HCT116 (cell line): Measurements from ENCODE around the gene RASGRF2. TPM values are rescaled to one million over a fixed set of nuclear protein-coding genes. Genes with fewer than 3 reads are reported as not detected.

Experiments
- ATAC-seq: fragments of 200-7000 bp; cut with Tn5 transposase; 2 replicates; pipeline ENCODE4 v1.9.1; 2020; ENCODE audit warnings: mild to moderate bottlenecking, moderate library complexity
- BruUV-seq: library from RNA; stranded (reverse); fragments of 400-500 nt; replicated peaks from 2 replicates; lab custom pipeline; 2021; lab: Mats Ljungman, UMichigan
- CTCF ChIA-PET: fragments of 300-600 bp; sonication (Branson Sonifier 250); formaldehyde crosslinking; loops from one replicate; lab custom pipeline; 2021; ENCODE audit warnings: antibody characterized with exemption; lab: Charles Lee
- POLR2A ChIA-PET: fragments of 300-600, 350-600 bp; sonication (Branson Sonifier 250); formaldehyde crosslinking; loops from one replicate; lab custom pipeline; 2021; ENCODE audit warnings: antibody characterized with exemption; lab: Charles Lee
- RAD21 ChIA-PET, 2 experiments: fragments of 300-600 bp; sonication (Branson Sonifier 250); formaldehyde crosslinking; loops; one replicate each; lab custom pipeline; 2023; ENCODE audit warnings: low total read pairs in 2 of 2; ENCODE audit not compliant: uncharacterized antibody in 2 of 2, unreplicated experiment in 2 of 2, low non-redundant PET in 1 of 2; lab: Charles Lee
- DNase-seq: peaks from one replicate; pipeline ENCODE4 v3.0.0-alpha.2; 2010; ENCODE audit warnings: low read depth, low spot score
- H2AFZ ChIP-seq: fragments of 200-600 bp; shearing (Covaris generic), sonication (generic); 2 replicates; pipeline ENCODE4 v1.6.1; 2017; ENCODE audit warnings: low read depth, mixed run types, mixed read lengths, antibody characterized with exemption, low read length; ENCODE audit not compliant: poor library complexity, severe bottlenecking
- H3K27ac ChIP-seq: 2 replicates; pipeline ENCODE4 v1.5.1; 2012; ENCODE audit warnings: low read depth, low read length
- H3K27me3 ChIP-seq: fragments of 200-600 bp; sonication (generic); 2 replicates; pipeline ENCODE4 v1.6.1; 2016; ENCODE audit warnings: mixed run types, low read length, mixed read lengths; ENCODE audit not compliant: insufficient read depth
- H3K36me3 ChIP-seq, 2 experiments: fragments of 200-500 bp in 1 of 2; fragments of 200-600 bp in 1 of 2; sonication (Bioruptor generic) in 1 of 2; sonication (generic) in 1 of 2; 2 replicates each; pipeline versions ENCODE4 v1.5.1 to v1.6.1; 2014 to 2016; ENCODE audit warnings: low read length in 2 of 2, inconsistent platforms in 1 of 2, mixed read lengths in 1 of 2, mixed run types in 1 of 2; ENCODE audit not compliant: insufficient read depth in 2 of 2, control insufficient read depth in 1 of 2
- H3K4me1 ChIP-seq, 2 experiments: fragments of 200-600 bp in 1 of 2; sonication (generic) in 1 of 2; 2 replicates each; pipeline versions ENCODE4 v1.5.1 to v1.6.1; 2012 to 2017; ENCODE audit warnings: low read length in 2 of 2, inconsistent platforms in 1 of 2, mild to moderate bottlenecking in 1 of 2, mixed read lengths in 1 of 2, mixed run types in 1 of 2, moderate library complexity in 1 of 2; ENCODE audit not compliant: insufficient read depth in 2 of 2, control insufficient read depth in 1 of 2
- H3K4me2 ChIP-seq: fragments of 200-600 bp; sonication (generic); 2 replicates; pipeline ENCODE4 v1.6.1; 2017; ENCODE audit warnings: mixed run types, low read length, mixed read lengths
- H3K4me3 ChIP-seq, 2 experiments: fragments of 200-600 bp in 1 of 2; sonication (generic) in 1 of 2; replicated peaks in 1 of 2; 2 replicates each; pipeline ENCODE4 v1.5.1; 2011 to 2016; ENCODE audit warnings: low read length in 2 of 2, control low read depth in 1 of 2, low read depth in 1 of 2, mild to moderate bottlenecking in 1 of 2, mixed read lengths in 1 of 2, mixed run types in 1 of 2
- H3K79me2 ChIP-seq: fragments of 200-600 bp; sonication (generic); 2 replicates; pipeline ENCODE4 v1.6.1; 2017; ENCODE audit warnings: mild to moderate bottlenecking, mixed run types, low read length, moderate library complexity, mixed read lengths; ENCODE audit not compliant: insufficient read depth
- H3K9ac ChIP-seq: fragments of 200-600 bp; sonication (generic); 2 replicates; pipeline ENCODE4 v1.6.1; 2016; ENCODE audit warnings: low read length, mixed read lengths
- H3K9me2 ChIP-seq: fragments of 200-600 bp; sonication (generic), shearing (Covaris generic); 2 replicates; pipeline ENCODE4 v1.6.1; 2017; ENCODE audit warnings: mixed run types, mild to moderate bottlenecking, moderate library complexity; ENCODE audit not compliant: insufficient read depth
- H3K9me3 ChIP-seq, 2 experiments: fragments of 200-500 bp in 1 of 2; fragments of 200-600 bp in 1 of 2; sonication (Bioruptor generic) in 1 of 2; sonication (generic) in 1 of 2; 2 replicates each; pipeline ENCODE4 v1.6.1; 2014 to 2017; ENCODE audit warnings: low read length in 2 of 2, mixed read lengths in 2 of 2, inconsistent platforms in 1 of 2, low read depth in 1 of 2, mild to moderate bottlenecking in 1 of 2, mixed run types in 1 of 2, moderate library complexity in 1 of 2; ENCODE audit not compliant: control insufficient read depth in 1 of 2, insufficient read depth in 1 of 2
- H4K20me1 ChIP-seq: fragments of 200-600 bp; sonication (generic), shearing (Covaris generic); 2 replicates; pipeline ENCODE4 v1.6.1; 2017; ENCODE audit warnings: mixed run types, mild to moderate bottlenecking, moderate library complexity; ENCODE audit not compliant: insufficient read depth
- CBX3 ChIP-seq: IDR thresholded peaks from 2 replicates; pipeline ENCODE4 v1.6.1; 2012; ENCODE audit warnings: low read depth
- CEBPB ChIP-seq: IDR thresholded peaks from 2 replicates; pipeline ENCODE4 v1.6.1; 2012; ENCODE audit warnings: low read depth
- EGR1 ChIP-seq: IDR thresholded peaks from 2 replicates; pipeline ENCODE4 v1.6.1; 2012; ENCODE audit warnings: low read depth
- ELF1 ChIP-seq: IDR thresholded peaks from 2 replicates; pipeline ENCODE4 v1.6.1; 2012; ENCODE audit warnings: low read depth, borderline replicate concordance
- EZH2 ChIP-seq: fragments of 200-600 bp; sonication (generic); IDR thresholded peaks from 2 replicates; pipeline ENCODE4 v1.6.1; 2017; ENCODE audit warnings: antibody characterized with exemption, mixed run types
- EZH2phosphoT487 ChIP-seq: fragments of 200-600 bp; IDR thresholded peaks from 2 replicates; pipeline ENCODE4 v1.6.1; 2018; ENCODE audit warnings: antibody characterized with exemption, borderline replicate concordance
- FOSL1 ChIP-seq: IDR thresholded peaks from 2 replicates; pipeline ENCODE4 v1.6.1; 2012; ENCODE audit warnings: low read depth
- JUND ChIP-seq: IDR thresholded peaks from 2 replicates; pipeline ENCODE4 v1.6.1; 2012
- MAX ChIP-seq: IDR thresholded peaks from 2 replicates; pipeline ENCODE4 v1.6.1; 2012
- POLR2A ChIP-seq: IDR thresholded peaks from 2 replicates; pipeline ENCODE4 v1.7.0; 2011; ENCODE audit warnings: borderline replicate concordance; ENCODE audit not compliant: insufficient read depth, insufficient read length; ENCODE audit errors: extremely low read depth
- RAD21 ChIP-seq: IDR thresholded peaks from 2 replicates; pipeline ENCODE4 v1.6.1; 2012; ENCODE audit warnings: low read depth, mild to moderate bottlenecking
- SP1 ChIP-seq: IDR thresholded peaks from 2 replicates; pipeline ENCODE4 v1.6.1; 2012; ENCODE audit warnings: low read depth
- TCF7L2 ChIP-seq: IDR thresholded peaks from 2 replicates; pipeline ENCODE4 v1.7.0; 2011; ENCODE audit warnings: borderline replicate concordance, inconsistent platforms; ENCODE audit not compliant: insufficient read depth, insufficient read length; ENCODE audit errors: extremely low read depth
- ZBTB33 ChIP-seq: IDR thresholded peaks from 2 replicates; pipeline ENCODE4 v1.6.1; 2011; ENCODE audit warnings: mild to moderate bottlenecking, low read length, moderate library complexity; ENCODE audit not compliant: insufficient replicate concordance; ENCODE audit errors: extremely low read depth
- ZFX ChIP-seq: fragments of 450-650 bp; IDR thresholded peaks from 2 replicates; pipeline ENCODE4 v1.6.1; 2017
- intact Hi-C: fragments of 100-400 bp; cut with micrococcal nuclease; formaldehyde crosslinking; loops from 2 replicates; pipeline ENCODE4 v1.10.0; 2022
- total RNA-seq: library from RNA; stranded (reverse); gene quantifications from one replicate; pipeline ENCODE4 v1.2.1, GENCODE V29; 2021; ENCODE audit not compliant: unreplicated experiment

The RASGRF2 gene
- total RNA-seq, 1 experiment from 2014 or later, result 0.05 TPM

GRCh38 chr5:81140441-81140840 lies 180.3 kb downstream of the RASGRF2 start:
- ATAC-seq (no peak), DNase-seq (no peak)
- Histone ChIP-seq H3K27ac (no peak overlapping the region), H3K4me1 (no peaks in the 10 kb centered on the region), H3K36me3 (no peaks in the 10 kb centered on the region), H2AFZ (no peak overlapping the region), H3K9me3 (no peaks in the 10 kb centered on the region), H3K9ac (no peak overlapping the region), H3K4me3 (no peak overlapping the region), H3K9me2 (no peaks in the 10 kb centered on the region), H3K27me3 (no peaks in the 10 kb centered on the region), H3K79me2 (no peaks in the 10 kb centered on the region), H3K4me2 (no peak overlapping the region), H4K20me1 (no peaks in the 10 kb centered on the region)
- ChIA-PET RAD21 (no interaction called here), POLR2A (no interaction called here), CTCF (no interaction called here)
- BruUV-seq, result no TSS peak
- intact Hi-C loops, result no loop called here
- TF ChIP-seq FOSL1 (no peak), ZBTB33 (no peak), EZH2 (no peak), POLR2A (no peak), JUND (no peak), RAD21 (no peak), MAX (no peak), SP1 (no peak), TCF7L2 (no peak), CEBPB (no peak), EGR1 (no peak), ELF1 (no peak), ZFX (no peak), EZH2phosphoT487 (no peak), CBX3 (no peak)
- TF ChIP-seq, all 23 proteins: peak for 0
